SK-MEL-5 (cell line): Measurements from ENCODE around the gene PDSS1. TPM values are rescaled to one million over a fixed set of nuclear protein-coding genes. Genes with fewer than 3 reads are reported as not detected.
"Not testable (repeated sequence)": the region's sequence is repeated elsewhere in the genome, so short reads cannot be mapped to it uniquely, and the experiment has no call there.

ENCODE experiments used
- DNase-seq: peaks from one replicate; pipeline ENCODE4 v3.0.0-alpha.2; 2016; ENCODE audit warnings: low read depth, low spot score
- in situ Hi-C: cut with HindIII; loops from 2 replicates; pipeline ENCODE4 v1.10.0; 2016; ENCODE audit warnings: low sequenced_read_pairs, high pct_unique_total_duplicates, low pct_unique_long_range_greater_than_20kb
- total RNA-seq: library from RNA; depleted of rRNA; stranded (reverse); fragments of >200 nt; shearing (Covaris generic); gene quantifications from 2 replicates; pipeline ENCODE4 v1.2.3, GENCODE V29; 2014

The PDSS1 gene
- total RNA-seq, 1 experiment from 2014 or later, result 17.2 TPM

DNA sequence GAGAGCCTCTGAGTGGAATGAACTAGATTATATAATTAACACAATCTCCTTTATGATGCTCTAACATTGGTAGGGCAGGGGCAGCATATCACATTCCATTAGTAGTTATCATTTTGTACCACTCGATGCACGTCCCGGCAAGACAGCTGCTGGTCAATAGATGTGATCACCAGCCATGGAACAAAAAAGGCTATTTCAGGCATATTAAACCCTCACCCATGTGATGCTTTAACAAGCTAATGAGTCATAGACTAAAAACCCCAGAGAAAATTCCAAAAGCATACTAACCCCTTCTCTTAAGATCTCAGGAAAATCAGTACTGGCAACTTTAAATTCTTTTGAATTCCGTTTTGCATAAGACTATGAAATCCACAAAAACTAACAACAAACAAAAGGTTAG lies 3.0 kb upstream of the PDSS1 start:
- in situ Hi-C loops, result not testable (repeated sequence)
- DNase-seq, result peak; percentile 7

GRCh38 chr10:26696786-26697162 lies 727 bp upstream of the PDSS1 start:
- DNase-seq, result peak; percentile 30
- in situ Hi-C loops, result no loop called here

- DNase-seq, result no peak
Measured at GRCh38 chr10:26697922-26698608, 564 bp downstream of the PDSS1 start.

GRCh38 chr10:26698909-26699308 lies 1.4 kb downstream of the PDSS1 start:
- DNase-seq, result no peak
- in situ Hi-C loops, result no loop called here

More at GRCh38 chr10:26697922-26698608, 564 bp downstream of the PDSS1 start:
- in situ Hi-C loops, result no loop called here

DNA sequence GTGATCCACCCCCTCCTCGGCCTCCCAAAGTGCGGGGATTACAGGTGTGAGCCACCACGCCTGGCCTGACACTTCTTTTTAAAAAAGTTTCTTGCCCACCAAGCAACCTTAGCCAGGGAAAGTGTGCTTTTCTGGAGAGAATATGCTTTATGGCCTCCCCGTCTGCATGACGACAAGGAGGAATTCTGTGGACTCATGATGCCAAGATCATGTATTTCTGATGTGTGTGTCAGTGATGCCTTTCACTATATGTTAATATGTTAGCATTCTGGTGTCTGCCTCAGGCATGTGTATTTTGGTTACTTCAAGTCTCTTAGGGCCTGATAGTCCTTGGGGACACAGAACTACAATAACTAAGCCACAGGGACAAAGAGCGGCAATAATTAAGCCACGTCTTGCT lies 2.1 kb downstream of the PDSS1 start:
- in situ Hi-C loops, result no loop called here
- no peak for DNase-seq

- in situ Hi-C loops, result no loop called here
Measured at GRCh38 chr10:26700884-26701630, 3.6 kb downstream of the PDSS1 start.

GRCh38 chr10:26703096-26703495 lies 5.6 kb downstream of the PDSS1 start:
- in situ Hi-C loops, result no loop called here
- DNase-seq, result no peak

More at GRCh38 chr10:26700884-26701630, 3.6 kb downstream of the PDSS1 start:
- DNase-seq, result no peak

GRCh38 chr10:26703974-26704373 lies 6.5 kb downstream of the PDSS1 start:
- in situ Hi-C loops, result no loop called here
- DNase-seq, result no peak

DNA sequence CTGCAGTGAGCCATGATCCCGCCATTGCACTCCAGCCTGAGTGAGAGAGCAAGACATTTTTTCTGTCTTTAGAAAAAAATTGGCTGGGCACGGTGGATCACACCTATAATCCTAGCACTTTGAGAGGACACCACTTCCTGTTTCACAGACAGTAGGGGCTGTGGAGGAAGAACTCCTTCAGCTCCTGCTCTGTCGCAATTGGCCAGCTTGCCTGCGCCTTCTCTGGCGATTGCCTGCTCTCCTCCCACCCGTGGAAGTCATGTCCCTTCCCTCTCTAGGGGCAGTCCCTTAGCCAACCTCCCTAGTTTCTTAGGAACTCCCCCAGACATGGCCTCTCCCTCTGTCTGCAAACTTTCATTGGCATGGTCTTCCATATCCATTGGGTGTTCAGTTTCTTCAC lies 8.7 kb downstream of the PDSS1 start:
- no peak for DNase-seq
- in situ Hi-C loops, result no loop called here

DNA sequence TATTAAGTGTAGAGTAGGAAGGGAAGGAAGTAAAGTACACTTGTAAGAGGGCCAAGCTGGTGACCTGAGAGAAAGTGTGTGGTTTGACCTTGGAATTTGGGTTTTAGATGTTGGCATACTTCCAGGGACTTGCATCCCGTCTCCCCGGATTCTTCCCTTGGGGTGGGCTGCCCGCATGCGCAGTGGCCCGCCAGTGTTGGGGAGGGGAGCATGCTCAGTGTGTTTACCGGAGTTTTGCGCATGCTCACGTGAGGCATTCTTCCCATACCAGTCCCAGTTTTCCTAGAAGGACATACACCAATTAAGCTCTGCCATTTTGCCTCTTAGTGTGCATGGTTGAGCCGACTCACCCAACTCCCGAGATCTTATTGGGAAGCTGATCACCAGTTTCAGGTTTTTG lies 9.4 kb downstream of the PDSS1 start:
- in situ Hi-C loops, result no loop called here
- no peak for DNase-seq

GRCh38 chr10:26711324-26711723 lies 13.8 kb downstream of the PDSS1 start:
- DNase-seq, result no peak
- in situ Hi-C loops, result no loop called here

- no peak for DNase-seq
- in situ Hi-C loops, result no loop called here
Measured at GRCh38 chr10:26714415-26715136, 17.1 kb downstream of the PDSS1 start.

DNA sequence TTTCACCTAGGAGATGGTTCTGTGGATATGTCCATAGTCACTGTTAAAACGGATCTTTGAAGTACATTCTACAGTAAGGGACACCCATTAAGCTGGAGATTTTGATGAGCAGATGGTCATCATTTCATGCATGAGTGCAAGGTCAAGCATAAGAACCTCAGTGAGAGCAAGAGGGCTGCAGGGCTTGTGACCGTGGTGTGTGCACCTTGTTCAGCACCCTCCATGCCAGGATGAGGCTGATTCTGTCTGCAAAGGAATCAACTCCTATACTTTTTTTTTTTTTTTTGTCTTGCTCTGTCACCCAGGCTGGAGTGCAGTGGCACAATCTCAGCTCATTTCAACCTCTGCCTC lies 17.6 kb downstream of the PDSS1 start:
- in situ Hi-C loops, result no loop called here
- no peak for DNase-seq

DNA sequence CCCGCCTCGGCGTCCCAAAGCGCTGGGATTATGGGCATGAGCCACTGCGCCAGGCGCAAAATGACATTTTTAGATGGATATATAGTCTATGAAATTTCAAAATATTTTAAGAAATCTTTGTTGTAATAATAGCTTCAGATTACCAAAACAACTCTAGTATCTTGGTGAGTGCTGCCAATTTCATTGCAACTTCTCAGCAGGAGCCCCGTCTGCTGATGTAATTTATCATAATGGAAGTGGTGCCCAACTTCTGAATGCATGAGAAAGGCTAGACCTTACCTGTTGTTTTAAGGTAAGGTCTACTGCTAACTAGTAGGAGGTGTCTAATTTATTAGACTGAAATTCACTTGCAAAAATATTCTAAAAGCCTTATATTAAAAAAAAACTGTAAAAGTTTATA lies 20.0 kb downstream of the PDSS1 start:
- in situ Hi-C loops, result no loop called here
- DNase-seq, result no peak

DNA sequence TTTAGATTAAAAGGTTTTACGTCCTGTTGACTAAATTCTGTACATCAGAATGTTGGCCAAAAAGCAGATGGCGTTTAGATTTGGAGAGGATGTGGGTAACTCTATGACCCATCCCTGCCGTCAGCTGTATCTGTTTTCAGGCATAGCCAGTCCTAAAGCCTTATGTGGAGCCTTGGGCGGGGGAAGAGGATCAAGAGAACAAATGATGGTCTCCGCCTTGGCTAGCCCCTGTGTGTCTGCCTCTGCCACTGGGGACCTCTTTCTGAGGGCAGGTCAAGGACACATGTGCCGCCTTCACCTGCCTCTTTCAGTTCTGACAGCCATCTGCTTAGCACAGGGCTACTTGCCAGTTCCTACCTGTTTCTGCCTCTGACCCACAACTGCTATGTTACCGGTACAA lies 24.1 kb downstream of the PDSS1 start:
- in situ Hi-C loops, result no loop called here

GRCh38 chr10:26723016-26723415 lies 25.5 kb downstream of the PDSS1 start:
- no peak for DNase-seq
- in situ Hi-C loops, result no loop called here

More for the DNA sequence above, 24.1 kb downstream of the PDSS1 start:
- no peak for DNase-seq

DNA sequence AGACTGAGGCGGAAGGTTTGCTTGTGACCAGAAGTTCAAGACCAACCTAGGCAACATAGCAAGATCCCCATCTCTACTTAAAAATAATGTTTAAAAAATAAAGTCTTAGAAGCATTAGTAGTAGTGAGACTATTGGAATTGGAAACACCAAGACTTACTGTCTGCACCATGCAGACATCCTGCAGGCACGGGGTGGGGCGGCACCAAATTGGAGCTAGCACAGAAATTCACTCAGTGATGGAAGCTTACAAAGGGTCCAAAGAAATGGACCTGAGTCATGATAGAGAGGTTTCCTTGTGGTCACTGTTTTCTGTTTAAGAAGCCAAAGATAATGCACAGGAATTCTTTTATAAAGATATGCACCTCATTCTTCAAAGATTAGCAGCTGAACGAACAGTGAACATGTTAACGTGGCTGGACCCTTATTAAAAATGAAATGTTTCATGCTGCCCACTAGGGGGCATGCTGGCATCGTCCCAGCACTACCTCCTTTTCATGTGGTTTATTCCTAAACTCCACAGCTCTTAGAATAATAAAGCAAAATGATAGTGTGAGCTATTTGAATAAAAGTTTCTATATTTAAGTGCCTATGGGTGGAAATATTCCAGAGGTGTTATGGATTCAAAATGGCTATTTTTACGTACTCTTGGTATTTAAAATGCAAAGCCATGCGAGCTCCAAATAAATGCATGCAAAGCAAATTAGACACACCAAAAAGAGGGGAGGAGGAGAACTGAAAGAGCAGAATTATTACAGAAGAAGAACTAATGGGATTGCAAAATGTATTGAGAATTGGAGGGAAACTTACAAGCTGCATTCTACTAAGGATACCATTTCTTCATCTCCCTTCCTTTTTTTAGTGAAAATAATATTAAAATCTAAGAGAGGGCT lies 28.6 kb downstream of the PDSS1 start:
- DNase-seq, result peak; percentile 56
- in situ Hi-C loops, result no loop called here

GRCh38 chr10:26727005-26727404 lies 29.5 kb downstream of the PDSS1 start:
- DNase-seq, result no peak
- in situ Hi-C loops, result no loop called here
